Measurements from ENCODE around the gene GORAB.

DNA sequence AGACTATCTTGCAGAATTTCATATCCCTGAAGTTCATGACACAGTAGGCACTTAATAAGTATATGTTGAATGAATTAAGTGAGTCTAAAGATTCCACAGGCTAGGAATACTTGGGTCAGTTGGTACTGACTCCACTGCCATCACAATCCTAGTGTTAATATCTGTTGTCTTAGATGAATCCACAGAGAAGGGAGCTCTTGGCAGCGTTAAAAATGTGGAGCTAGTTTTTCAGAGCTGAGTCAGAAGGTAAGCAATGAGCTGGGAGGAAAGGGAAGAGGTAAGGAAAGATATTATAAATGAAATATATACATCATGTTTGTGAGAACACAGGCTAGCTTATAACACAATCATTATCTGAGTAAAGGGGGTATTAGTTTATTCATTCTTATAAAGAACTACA lies 21.8 kb upstream of the GORAB start:
- no peak for TF ChIP-seq CTCF (IDR thresholded peaks at IDR 0.05)
- no peak for TF ChIP-seq POLR2AphosphoS5 (IDR thresholded peaks at IDR 0.05)
- no peak for TF ChIP-seq POLR2A (IDR thresholded peaks at IDR 0.05)

All from prostate gland (tissue), 2 donors.